GM18867 (cell line): ENCODE results near the gene TRIM47.

ENCODE experiments used
- ATAC-seq: cut with Tn5 transposase; IDR thresholded peaks from one replicate; pipeline ENCODE4 v1.9.1; 2021; ENCODE audit warnings: mild to moderate bottlenecking, moderate library complexity; ENCODE audit not compliant: unreplicated experiment

Gene TRIM47, protein sequence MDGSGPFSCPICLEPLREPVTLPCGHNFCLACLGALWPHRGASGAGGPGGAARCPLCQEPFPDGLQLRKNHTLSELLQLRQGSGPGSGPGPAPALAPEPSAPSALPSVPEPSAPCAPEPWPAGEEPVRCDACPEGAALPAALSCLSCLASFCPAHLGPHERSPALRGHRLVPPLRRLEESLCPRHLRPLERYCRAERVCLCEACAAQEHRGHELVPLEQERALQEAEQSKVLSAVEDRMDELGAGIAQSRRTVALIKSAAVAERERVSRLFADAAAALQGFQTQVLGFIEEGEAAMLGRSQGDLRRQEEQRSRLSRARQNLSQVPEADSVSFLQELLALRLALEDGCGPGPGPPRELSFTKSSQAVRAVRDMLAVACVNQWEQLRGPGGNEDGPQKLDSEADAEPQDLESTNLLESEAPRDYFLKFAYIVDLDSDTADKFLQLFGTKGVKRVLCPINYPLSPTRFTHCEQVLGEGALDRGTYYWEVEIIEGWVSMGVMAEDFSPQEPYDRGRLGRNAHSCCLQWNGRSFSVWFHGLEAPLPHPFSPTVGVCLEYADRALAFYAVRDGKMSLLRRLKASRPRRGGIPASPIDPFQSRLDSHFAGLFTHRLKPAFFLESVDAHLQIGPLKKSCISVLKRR

DNA sequence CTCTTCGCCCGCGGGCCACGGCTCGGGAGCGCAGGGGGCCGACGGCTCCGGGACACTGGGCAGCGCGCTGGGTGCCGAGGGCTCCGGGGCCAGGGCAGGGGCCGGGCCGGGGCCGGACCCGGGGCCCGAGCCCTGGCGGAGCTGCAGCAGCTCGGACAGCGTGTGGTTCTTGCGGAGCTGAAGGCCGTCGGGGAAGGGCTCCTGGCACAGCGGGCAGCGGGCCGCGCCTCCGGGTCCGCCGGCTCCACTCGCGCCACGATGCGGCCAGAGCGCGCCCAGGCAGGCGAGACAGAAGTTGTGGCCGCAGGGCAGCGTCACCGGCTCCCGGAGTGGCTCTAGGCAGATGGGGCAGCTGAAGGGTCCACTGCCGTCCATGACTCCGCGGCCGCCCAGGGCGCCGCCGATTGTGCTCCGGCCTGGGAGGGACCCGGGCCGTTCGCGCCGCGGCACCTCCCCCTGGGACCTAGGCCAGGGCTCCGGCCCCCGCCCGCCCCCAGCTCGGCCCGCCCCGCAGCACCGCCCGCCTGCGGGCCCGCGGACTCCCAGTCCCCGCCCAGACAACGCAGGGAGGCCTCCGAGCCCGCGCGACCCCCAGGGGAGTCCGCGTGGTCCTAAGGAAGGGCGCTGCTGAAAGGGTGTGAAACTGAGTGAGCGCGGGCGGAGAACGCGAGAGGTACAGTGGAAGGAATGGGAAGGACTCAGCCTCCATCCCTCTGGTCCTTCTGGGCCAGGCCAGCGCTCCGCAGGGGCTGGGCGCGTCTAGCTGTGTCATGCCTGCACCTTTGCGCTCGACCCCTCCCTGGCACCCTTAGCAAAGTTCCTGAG is at the start of gene TRIM47:
TSS of gene TRIM47 (minus strand) at position 408 of the 825 bp plus-strand sequence. CDS start at position 375, 33 bp downstream.
- peak; percentile 22 for ATAC-seq

- ATAC-seq, result no peak
Observed at GRCh38 chr17:75927286-75927922, 49.0 kb upstream of the TRIM47 start.

- no peak for ATAC-seq
Observed at GRCh38 chr17:75926456-75926855, 48.1 kb upstream of the TRIM47 start.

DNA sequence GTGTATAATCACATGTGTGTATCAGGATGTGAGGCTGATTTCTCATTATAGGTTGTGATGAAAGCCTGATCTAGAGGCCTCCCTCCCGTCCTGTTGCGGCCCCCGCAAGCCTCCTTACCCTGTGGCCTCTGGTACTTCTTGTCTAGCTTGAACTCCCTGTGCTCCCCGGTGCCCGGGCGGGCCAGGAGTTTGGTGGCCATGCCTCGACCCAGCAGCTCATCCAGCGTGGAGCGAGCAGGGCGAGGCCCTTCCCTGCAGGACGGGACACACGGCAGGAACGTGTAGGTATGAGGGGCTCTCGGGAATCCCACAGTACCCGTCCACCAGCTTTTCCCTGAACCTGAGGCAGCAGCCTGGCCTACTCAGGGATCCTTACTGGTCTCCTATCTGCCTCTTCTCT is 47.5 kb upstream of the TRIM47 start:
- ATAC-seq, result no peak

- no peak for ATAC-seq
Observed at GRCh38 chr17:75925103-75925502, 46.7 kb upstream of the TRIM47 start.

DNA sequence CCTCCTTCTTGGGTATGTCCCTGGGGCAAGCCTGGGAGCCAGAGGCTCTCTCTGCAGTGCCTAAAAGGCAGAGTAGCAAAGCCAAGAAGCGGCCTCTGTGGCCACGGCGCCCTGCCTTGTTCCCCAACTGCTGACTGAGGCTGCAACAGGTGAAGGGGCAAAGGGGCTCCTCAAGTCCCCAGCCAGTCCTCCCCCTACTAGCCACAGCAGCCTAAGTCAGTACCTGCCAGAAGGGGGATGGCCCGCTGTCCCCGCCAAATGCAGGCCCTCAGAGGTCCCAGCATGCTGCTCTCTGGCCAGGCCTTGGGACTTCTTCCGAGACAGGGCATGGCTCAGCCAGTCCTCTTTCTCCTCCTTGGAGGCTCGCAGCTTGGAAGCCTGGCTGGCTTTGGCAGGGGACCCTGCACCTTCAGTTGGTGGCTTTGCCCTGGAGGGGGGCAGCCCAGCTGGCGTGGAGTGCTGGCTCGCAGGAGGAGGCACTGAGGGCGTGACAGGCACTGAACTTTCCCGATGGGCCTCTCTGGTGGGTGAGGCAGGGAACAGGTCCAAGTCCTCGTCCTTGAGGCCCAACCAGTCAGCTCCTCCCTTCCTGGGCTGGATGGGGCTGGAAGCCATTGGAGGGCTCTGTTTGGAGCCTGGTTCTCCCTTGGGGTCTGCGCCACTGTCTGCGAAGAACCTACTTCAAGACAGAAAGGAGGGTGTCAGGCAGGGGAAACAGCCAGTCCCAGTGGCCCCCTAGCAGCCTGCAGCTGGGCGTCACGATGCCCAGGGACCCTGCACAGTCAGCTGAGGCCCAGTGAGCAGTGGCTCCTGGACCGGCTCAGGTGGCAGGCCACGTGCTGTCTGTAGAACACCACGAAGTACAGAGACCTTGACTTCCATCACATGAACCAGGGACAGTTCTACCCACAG is 44.8 kb upstream of the TRIM47 start:
- ATAC-seq, result no peak

DNA sequence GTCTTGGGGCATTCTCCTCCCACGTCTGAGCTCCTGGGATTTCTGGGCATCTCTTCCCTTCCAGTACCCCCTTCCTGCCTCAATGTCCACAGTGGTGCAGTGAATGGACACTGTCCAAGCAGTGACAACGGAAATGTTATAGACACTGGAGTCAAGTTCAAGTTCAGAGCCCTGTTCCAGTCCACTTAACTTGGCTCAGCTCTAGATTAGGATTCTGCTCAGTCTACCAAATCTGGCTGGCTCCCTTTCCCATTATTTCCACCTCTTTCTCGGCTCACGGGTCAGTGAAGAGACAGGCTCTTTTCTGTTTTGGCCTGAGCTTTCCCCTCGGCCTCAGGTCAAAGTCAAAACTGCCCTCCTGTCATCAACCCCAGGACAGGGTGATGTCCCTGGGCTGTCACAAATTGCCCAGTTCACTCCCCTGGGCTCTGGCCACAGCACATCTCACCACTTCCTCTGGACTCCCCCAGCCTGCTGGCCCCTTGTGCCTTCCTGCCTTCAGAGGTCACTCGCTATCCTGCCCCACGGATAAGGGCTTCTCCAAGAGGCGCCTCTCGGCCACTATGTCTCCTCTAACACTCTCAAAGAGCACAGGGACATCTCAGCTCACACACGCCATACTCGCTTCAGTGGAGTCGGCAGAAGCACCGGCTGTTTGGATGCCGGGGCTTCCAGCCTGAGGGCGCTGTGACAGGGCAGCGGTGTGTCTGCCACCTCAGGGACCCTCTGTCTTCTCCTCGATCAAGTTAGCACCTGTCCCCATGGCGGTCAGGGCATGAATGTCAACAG is 44.0 kb upstream of the TRIM47 start:
- ATAC-seq, result no peak

- no peak for ATAC-seq
Observed at GRCh38 chr17:75921596-75921995, 43.2 kb upstream of the TRIM47 start.

GRCh38 chr17:75920045-75920560 is 41.7 kb upstream of the TRIM47 start:
- no peak for ATAC-seq

GRCh38 chr17:75919611-75920010 is 41.2 kb upstream of the TRIM47 start:
- no peak for ATAC-seq

DNA sequence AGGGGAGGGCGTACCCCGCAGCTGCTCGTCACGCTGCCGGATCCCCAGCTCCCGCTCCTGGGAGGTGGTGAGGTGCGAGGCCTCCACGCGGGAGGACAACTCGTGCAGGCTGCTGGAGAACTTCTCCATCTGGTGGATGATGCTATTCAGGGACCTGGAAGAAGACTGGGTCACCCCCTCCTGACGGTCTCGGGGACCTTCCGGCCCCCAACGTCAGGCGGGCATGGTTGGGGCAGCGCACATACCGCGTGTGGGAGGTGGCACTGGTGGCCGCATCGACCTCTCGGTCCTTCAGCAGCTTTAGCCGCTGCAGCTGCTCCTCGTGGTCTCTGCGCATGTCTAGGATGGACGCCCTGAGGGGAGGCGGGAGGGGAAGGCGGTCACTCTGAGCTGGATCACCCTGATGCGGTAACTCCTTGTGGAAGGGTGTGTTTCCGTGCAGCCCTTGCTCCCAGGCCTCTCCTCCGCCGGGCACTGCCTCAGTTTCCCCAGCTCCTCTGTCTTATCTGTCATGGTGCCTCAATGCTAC is 39.6 kb upstream of the TRIM47 start:
- no peak for ATAC-seq

GRCh38 chr17:75917141-75917916 is 38.9 kb upstream of the TRIM47 start:
- no peak for ATAC-seq

DNA sequence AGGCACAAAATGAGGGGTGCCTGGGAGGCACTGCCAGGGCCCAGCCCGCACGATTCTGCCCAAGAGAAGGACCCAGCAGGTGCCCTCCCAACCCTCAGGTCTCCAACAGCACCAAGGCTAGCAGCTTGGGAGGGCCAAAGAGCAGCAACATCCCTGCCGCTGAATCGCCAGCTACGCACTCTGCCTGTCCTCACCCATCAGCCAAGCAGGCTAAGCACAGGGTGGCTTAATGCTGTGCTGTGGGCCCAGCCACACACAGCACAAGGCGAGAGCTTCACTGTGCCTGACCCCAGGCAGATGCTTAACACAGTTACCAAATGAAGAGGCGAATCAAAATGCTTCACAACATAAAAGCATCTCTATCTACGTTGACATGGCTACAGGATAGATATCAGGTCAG is 36.9 kb upstream of the TRIM47 start:
- no peak for ATAC-seq

DNA sequence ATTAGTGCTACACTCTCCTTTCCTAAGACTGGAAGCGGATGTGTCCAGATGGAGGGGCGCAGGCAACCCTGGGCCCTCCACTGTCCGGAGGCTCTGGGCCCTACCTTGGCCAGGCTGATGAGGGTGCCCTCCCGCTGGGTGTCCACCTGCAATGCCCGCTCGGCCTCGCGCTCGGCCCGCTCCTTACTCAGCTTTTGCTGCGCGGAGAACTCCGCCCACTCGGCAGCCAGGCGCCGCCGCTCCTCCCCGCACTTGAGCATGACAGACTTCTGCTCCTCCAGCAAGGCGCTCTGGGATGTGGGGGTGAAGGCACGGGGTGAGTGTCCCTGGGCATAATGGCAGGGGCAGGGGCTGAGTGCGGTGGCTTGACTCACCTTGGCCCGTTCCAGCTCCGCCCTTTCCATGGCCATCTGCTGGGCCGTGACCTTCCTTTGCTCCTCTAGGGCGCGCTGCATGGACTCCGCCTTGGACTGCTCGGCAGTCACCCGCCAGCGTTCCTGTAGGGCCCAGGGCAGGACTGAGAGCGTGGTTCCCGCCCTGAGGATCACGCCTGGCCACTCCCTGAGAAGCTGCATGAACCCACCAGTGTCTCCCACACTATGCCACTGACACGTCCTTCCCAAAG is 36.4 kb upstream of the TRIM47 start:
- ATAC-seq, result no peak

DNA sequence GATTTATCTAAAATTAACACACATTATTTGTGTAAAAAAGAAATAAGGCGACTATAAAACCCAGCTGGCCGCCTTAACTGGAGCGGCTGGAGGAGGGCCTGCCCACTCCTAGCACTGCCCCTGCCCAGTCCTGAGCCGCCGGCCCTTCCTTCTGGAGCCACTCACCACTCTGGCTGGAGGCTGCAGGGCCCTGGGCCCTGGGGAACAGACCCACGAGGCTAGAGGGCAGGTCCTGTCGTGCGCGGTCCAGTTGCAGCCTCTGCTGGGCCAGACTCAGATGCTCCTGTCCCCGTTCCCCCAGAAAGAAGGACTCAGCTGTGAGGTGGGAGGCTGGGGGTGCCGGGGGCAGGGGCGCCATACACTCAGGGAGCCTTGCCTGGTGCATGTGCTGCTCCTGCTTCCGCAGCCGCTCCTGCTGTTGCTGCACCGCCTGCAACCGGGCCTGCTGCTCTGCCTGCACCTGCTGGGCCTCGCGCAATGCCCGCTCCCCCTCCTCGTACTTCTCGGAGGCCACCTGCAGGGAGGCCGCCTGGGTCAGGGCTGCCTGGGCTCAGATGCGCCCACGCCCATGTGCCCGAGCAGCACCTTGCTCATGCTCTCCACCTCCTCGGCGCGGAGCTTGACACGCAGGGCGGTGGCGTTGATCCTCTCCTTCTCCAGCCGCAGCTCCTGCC is 35.3 kb upstream of the TRIM47 start:
- no peak for ATAC-seq

- ATAC-seq, result no peak
Observed at GRCh38 chr17:75910699-75911098, 32.3 kb upstream of the TRIM47 start.

- ATAC-seq, result no peak
Observed at GRCh38 chr17:75909812-75910274, 31.5 kb upstream of the TRIM47 start.
